Measurements from ENCODE around the gene MLXIPL.

MLXIPL gene

DNA sequence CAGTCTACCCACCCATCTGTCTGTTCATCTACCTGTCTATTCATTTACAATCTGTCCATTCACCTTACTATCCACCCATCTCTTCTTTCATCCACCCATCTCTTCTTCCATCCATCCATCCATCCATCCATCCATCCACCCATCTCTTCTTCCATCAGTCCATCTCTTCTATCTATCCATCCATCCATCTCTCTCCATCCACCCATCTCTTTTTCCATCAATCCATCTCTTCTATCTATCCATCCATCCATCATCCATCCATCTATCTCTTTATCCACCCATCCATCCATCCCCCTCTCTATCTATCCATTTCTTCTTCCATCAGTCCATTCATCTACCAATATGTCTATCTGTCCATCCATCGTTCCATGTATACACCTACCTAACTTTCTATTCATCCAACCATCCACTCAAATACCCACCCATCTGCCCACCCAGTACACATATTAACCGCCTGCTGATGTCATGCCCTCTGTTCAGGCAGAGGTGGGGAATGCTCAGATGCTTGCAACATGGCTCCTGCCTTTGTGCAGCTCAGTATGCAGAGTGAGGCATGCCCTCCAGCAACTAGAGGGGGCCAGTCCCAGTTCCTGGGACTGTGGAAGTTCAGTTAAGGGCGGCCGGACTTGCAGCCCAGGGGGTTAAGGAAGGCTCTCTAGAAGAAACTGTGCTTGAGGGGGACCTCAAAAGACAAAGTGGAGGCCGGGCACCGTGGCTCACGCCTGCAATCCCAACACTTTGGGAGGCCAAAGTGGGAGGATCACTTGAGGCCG, 11.3 kb upstream of the MLXIPL start:
- ChIA-PET POLR2A (no interaction called here), CTCF (interaction anchor here (2.4 to 2.6 kb wide), 2 partner anchors 29 to 33 kb away, joined by 13 to 15 read pairs; partner anchors contain the start of gene VPS37D)
- TF ChIP-seq, protein P1, sequence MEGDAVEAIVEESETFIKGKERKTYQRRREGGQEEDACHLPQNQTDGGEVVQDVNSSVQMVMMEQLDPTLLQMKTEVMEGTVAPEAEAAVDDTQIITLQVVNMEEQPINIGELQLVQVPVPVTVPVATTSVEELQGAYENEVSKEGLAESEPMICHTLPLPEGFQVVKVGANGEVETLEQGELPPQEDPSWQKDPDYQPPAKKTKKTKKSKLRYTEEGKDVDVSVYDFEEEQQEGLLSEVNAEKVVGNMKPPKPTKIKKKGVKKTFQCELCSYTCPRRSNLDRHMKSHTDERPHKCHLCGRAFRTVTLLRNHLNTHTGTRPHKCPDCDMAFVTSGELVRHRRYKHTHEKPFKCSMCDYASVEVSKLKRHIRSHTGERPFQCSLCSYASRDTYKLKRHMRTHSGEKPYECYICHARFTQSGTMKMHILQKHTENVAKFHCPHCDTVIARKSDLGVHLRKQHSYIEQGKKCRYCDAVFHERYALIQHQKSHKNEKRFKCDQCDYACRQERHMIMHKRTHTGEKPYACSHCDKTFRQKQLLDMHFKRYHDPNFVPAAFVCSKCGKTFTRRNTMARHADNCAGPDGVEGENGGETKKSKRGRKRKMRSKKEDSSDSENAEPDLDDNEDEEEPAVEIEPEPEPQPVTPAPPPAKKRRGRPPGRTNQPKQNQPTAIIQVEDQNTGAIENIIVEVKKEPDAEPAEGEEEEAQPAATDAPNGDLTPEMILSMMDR (IDR thresholded peaks at IDR 0.05; ENCODE audit: insufficient read depth, low read length, missing control alignments), result no peak
- H3K4me3 ChIP-seq (ENCODE audit: low read depth, low read length), result no peak overlapping the region
- DNase-seq (ENCODE audit: low read depth, low spot score), result no peak

DNA sequence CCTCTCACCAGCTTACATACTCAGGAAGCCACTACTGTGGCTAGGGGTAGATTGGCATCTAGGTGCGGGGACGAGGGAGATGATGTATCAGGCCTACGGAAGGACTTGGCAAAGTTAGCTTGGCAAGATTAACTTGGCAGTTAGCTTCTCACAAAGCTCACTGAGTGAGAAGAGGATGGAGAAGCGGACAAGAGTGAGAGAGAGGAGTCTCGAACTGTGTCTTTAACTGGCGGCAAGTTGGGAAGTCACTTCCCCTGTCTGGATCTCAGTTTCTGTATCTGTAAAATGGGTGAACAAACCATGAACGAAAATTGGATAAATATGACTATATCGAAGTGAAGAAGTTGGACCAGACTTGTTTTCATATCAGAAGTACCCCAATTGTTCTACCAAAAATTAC, 9.5 kb upstream of the MLXIPL start:
- TF ChIP-seq, protein P1 (IDR thresholded peaks at IDR 0.05; ENCODE audit: insufficient read depth, low read length, missing control alignments), result no peak
- no peak overlapping the region for H3K4me3 ChIP-seq (ENCODE audit: low read depth, low read length)
- POLR2A ChIA-PET, result no interaction called here
- CTCF ChIA-PET, result no interaction called here
- no peak for DNase-seq (ENCODE audit: low read depth, low spot score)

DNA sequence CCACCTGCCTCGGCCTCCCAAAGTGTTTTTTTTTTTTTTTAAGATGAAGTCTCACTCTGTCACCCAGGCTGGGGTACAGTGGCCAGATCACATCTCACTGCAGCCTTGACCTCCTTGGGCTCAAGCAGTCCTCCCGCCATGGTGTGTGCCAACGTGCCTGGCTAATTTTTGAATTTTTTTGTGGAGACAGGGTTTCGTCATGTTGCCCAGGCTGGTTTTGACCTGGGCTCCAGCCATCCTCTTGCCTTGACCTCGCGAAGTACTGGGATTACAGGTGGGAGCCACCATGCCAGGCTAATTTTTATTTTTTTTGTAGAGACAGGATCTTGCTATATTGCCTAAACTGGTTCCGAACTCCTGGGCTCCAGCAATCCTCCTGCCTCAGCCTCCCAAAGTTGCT, 9.0 kb upstream of the MLXIPL start:
- CTCF ChIA-PET, result interaction anchor here (1.0 kb wide), 1 partner anchor 35 kb away, joined by 4 read pairs; no protein-coding TSS in a partner anchor
- H3K4me3 ChIP-seq (ENCODE audit: low read depth, low read length), result no peak overlapping the region
- DNase-seq (ENCODE audit: low read depth, low spot score), result no peak
- TF ChIP-seq, protein P1 (IDR thresholded peaks at IDR 0.05; ENCODE audit: insufficient read depth, low read length, missing control alignments), result no peak
- POLR2A ChIA-PET, result no interaction called here

DNA sequence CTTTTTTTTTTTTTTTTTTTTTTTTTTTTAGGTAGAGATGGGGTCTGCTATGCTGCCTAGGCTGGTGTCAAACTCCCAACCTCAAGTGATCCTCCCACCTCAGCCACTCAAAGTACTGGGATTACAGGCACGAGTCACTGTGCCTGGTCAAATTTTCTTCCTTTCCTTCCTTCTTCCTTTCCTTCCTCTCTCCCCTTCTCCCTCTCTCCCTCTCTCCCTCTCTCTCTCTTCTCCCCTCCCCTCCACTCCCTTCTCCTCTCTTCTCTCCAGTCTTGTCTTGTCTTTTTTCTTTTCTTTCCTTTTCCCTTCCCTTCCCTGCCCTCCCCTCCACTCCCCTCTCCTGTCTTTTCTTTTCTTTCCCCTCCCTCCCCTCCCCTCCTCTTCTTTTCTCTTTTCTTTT, 7.2 kb upstream of the MLXIPL start:
- POLR2A ChIA-PET, result no interaction called here

DNA sequence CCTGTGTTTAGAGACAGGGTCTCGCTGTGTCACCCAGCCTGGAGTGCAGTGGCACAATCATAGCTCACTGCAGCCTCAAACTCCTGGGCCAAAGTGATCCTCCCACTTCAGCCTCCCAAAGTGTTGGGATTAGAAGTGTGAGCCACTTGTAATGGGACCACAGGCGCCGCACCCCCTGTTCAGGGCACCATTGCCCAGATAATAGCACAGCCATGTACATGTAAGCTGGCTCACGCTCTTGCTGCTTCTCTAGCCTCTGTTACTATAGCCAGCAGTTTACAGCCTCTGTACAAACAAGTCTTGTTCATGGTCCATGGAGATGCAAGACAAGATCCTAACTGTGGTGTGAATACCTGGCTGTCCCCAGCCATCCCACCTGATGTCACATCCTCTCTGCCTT, 4.2 kb upstream of the MLXIPL start:
- ChIA-PET POLR2A (no interaction called here), CTCF (interaction anchor here (0.7 to 5.0 kb wide), 19 partner anchors 9 to 109 kb away, joined by 3 to 42 read pairs (median 4); partner anchors contain the start of genes STX1A and VPS37D)
- TF ChIP-seq, protein P1 (IDR thresholded peaks at IDR 0.05; ENCODE audit: insufficient read depth, low read length, missing control alignments), result no peak
- DNase-seq (ENCODE audit: low read depth, low spot score), result no peak
- H3K4me3 ChIP-seq (ENCODE audit: low read depth, low read length), result no peak overlapping the region

More for the DNA sequence above, 7.2 kb upstream of the MLXIPL start:
- CTCF ChIA-PET, result interaction anchor here (0.6 to 5.0 kb wide), 3 partner anchors 25 to 94 kb away, joined by 3 to 42 read pairs (median 5); no protein-coding TSS in a partner anchor
- TF ChIP-seq, protein P1 (IDR thresholded peaks at IDR 0.05; ENCODE audit: insufficient read depth, low read length, missing control alignments), result no peak
- DNase-seq (ENCODE audit: low read depth, low spot score), result no peak
- no peak overlapping the region for H3K4me3 ChIP-seq (ENCODE audit: low read depth, low read length)

DNA sequence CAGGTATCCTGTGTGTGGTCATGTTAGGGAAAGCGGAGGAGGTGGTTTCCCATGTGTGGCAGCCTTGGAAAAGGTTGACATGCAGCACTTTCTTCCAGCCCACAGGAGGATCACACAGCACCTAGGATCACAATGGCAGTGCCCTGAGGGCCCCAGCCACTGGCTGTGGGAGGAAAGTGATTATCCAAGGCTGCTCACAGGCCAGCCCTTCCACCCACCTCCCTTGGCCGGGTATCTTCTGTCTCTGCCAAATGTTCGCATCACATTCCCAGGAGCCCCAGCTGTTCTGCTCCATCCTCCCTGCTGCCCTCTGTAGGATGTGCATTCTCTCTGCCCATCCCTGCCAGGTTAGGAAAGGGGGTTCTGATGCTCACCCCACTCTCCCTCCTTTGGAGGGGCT, 2.5 kb upstream of the MLXIPL start:
- ChIA-PET POLR2A (no interaction called here), CTCF (interaction anchor here (1.1 to 4.2 kb wide), 5 partner anchors 12 to 99 kb away, joined by 3 to 24 read pairs (median 13); partner anchors contain the start of gene VPS37D)
- H3K4me3 ChIP-seq (ENCODE audit: low read depth, low read length), result no peak overlapping the region
- DNase-seq (ENCODE audit: low read depth, low spot score), result no peak
- TF ChIP-seq, protein P1 (IDR thresholded peaks at IDR 0.05; ENCODE audit: insufficient read depth, low read length, missing control alignments), result no peak

All from AG04449 (cell line).